ENCODE results near the gene FYN. TPM values are rescaled to one million over a fixed set of nuclear protein-coding genes. Genes with fewer than 3 reads are reported as not detected.
"Not testable (repeated sequence)": the region's sequence is repeated elsewhere in the genome, so short reads cannot be mapped to it uniquely, and the experiment has no call there.

The FYN gene
- total RNA-seq, 4 donors from 2014 or later: 55.3 to 249 (median 74.3) TPM

DNA sequence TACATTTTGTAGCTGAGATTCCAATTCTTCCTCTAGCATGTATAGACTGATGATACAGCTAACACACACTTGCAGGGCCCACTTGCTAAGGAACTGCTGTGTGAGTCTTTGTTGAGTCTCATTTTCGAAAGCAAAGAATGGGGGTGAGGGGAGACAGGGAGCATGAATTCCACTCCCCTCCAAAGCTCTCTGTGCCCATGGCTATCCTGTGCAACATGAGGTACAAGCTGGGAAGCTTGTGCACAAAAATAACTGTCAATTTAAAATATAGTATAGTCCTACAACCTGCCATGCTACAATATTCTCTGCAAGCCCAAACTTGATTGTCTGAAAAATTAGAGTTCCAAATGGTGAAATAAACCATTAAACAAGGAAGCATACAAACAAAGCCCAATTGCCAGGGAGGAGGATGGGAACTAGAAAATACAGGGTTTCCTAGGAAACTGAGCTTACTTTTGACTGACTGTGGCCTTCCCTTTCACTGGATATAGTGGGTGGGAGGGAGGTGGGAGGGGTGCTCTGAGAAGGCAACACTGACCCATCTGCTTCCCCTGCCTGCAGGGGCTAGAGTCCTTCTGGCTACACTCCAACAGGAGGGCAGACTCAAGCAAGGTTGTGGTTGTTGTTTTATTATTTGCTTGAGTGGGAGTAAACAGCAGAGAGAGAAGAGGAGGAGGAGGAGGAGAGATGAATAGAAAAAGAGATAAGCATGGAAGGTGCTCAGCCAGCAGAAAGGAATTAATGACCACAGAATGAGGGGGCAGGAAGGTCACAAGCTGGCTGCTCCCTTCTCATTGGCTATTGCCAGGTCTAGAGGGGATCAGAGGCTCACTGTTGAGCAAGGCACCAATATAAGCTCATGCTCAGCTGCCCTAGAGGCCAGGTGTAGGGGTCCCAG is 84.6 kb downstream of the FYN start:
- no peak for DNase-seq
- no peaks in the 10 kb centered on the region for H3K27me3 ChIP-seq
- no peak overlapping the region for H3K4me3 ChIP-seq

GRCh38 chr6:111786151-111786550 is 87.1 kb downstream of the FYN start:
- H3K4me3 ChIP-seq, H3K9me3 ChIP-seq, H3K27ac ChIP-seq, H3K27me3 ChIP-seq, H3K36me3 ChIP-seq, DNase-seq: not testable (repeated sequence)
- peaks cover 0 to 17% (median 0%) of the 10 kb centered on the region in 4 donors for H3K4me1 ChIP-seq

More for the DNA sequence above, 84.6 kb downstream of the FYN start:
- TF ChIP-seq, protein P1, sequence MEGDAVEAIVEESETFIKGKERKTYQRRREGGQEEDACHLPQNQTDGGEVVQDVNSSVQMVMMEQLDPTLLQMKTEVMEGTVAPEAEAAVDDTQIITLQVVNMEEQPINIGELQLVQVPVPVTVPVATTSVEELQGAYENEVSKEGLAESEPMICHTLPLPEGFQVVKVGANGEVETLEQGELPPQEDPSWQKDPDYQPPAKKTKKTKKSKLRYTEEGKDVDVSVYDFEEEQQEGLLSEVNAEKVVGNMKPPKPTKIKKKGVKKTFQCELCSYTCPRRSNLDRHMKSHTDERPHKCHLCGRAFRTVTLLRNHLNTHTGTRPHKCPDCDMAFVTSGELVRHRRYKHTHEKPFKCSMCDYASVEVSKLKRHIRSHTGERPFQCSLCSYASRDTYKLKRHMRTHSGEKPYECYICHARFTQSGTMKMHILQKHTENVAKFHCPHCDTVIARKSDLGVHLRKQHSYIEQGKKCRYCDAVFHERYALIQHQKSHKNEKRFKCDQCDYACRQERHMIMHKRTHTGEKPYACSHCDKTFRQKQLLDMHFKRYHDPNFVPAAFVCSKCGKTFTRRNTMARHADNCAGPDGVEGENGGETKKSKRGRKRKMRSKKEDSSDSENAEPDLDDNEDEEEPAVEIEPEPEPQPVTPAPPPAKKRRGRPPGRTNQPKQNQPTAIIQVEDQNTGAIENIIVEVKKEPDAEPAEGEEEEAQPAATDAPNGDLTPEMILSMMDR (IDR thresholded peaks at IDR 0.05): no peak
- TF ChIP-seq POLR2A (IDR thresholded peaks at IDR 0.05): no peak
- Histone ChIP-seq H3K9me3 (no peaks in the 10 kb centered on the region), H3K4me1 (peaks cover 0 to 17% (median 0%) of the 10 kb centered on the region in 4 donors), H3K36me3 (no peaks in the 10 kb centered on the region), H3K27ac (peak overlapping the region in 1 of 4 donors; percentile 30)

- no peaks in the 10 kb centered on the region for H3K27me3 ChIP-seq
- no peaks in the 10 kb centered on the region for H3K36me3 ChIP-seq
- H3K9me3 ChIP-seq: no peaks in the 10 kb centered on the region
- DNase-seq: no peak
- peak overlapping the region in 1 of 4 donors; percentile 19 for H3K27ac ChIP-seq
- no peak for TF ChIP-seq POLR2A (IDR thresholded peaks at IDR 0.05)
- TF ChIP-seq, protein P1 (IDR thresholded peaks at IDR 0.05): no peak
- no peak overlapping the region for H3K4me3 ChIP-seq
- peaks cover 0 to 14% (median 0%) of the 10 kb centered on the region in 4 donors for H3K4me1 ChIP-seq
Observed at GRCh38 chr6:111784433-111784832, 88.8 kb downstream of the FYN start.

DNA sequence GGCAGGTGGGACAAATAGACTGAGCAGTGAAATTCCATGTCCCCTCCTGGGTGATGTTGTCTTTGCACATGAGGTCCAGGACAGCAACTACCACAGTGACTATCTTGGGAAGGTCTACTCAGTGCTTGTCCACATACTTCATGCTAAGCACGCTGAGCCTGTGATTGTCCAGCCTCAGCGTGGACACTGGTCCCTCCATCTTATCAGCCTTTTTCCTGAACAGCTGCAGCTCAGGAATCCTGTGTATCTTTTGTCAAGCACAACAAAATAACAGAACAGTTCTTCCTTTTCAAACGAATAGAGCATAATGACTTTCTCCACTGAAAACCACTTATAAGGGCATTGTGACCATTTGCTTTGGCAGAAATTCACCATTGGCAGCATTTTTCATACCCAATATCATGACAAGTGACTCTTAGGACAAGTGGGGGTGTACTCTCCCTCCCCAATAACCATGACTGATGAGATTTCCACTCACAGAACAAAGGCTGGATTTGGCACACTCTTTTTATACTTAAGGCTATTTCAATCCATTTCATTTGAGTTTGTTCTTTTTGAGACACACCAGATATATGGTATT is 90.3 kb downstream of the FYN start:
- Histone ChIP-seq H3K36me3 (no peaks in the 10 kb centered on the region), H3K4me3 (no peak overlapping the region), H3K4me1 (peaks cover 0 to 7% (median 0%) of the 10 kb centered on the region in 4 donors), H3K27me3 (no peaks in the 10 kb centered on the region), H3K9me3 (no peaks in the 10 kb centered on the region), H3K27ac (peak overlapping the region in 1 of 4 donors; percentile 0)
- no peak for DNase-seq
- TF ChIP-seq, protein P1 (IDR thresholded peaks at IDR 0.05): no peak
- no peak for TF ChIP-seq POLR2A (IDR thresholded peaks at IDR 0.05)

- Histone ChIP-seq H3K27ac (peak overlapping the region in 1 of 4 donors; percentile 0), H3K4me1 (peaks cover 0 to 7% (median 0%) of the 10 kb centered on the region in 4 donors), H3K4me3 (no peak overlapping the region), H3K9me3 (no peaks in the 10 kb centered on the region), H3K27me3 (no peaks in the 10 kb centered on the region), H3K36me3 (no peaks in the 10 kb centered on the region)
- no peak for DNase-seq
- TF ChIP-seq, protein P1 (IDR thresholded peaks at IDR 0.05): no peak
- no peak for TF ChIP-seq POLR2A (IDR thresholded peaks at IDR 0.05)
Observed at GRCh38 chr6:111782192-111782809, 91.0 kb downstream of the FYN start.
